GM12891 (cell line): Measurements from ENCODE around the gene APLP1.

ENCODE experiments used
- POLR2A ChIP-seq: IDR thresholded peaks from 2 replicates; pipeline ENCODE4 v1.6.1; 2011; ENCODE audit warnings: low read depth, low read length, control low read depth
- POLR2AphosphoS5 ChIP-seq: IDR thresholded peaks from 2 replicates; pipeline ENCODE4 v1.6.1; 2011; ENCODE audit warnings: low read depth, low read length, control low read depth
- SPI1 ChIP-seq: IDR thresholded peaks from 2 replicates; pipeline ENCODE4 v1.6.1; 2011; ENCODE audit warnings: low read depth, low read length, control low read depth
- TAF1 ChIP-seq: IDR thresholded peaks from 2 replicates; pipeline ENCODE4 v1.6.1; 2011; ENCODE audit warnings: low read depth, low read length, control low read depth

DNA sequence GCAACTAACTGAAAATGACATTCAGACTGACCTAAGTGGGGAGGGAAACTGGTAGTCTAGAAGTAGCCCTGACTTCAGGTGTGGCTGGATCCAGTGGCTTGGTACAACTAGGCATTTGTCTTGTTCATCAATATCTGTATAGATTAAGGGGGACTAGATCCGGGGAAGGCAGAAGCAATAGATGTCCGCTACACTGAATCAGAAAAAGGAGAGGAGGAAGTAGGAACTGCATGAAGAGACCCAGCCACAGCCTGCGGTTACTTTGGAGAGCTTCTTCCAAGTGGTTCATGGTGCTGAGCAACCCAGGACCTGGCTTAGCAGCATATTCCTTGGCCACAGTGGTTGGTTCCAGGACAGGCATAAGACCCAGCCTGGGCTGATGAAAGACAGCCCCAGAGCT is 45.8 kb upstream of the APLP1 start:
- TF ChIP-seq TAF1 (no peak), POLR2AphosphoS5 (no peak), POLR2A (no peak), SPI1 (0 out of 2 replicates have a peak, but pooled peaks have one; percentile 21)
